Heart left ventricle (tissue), 13 donors: ENCODE data around the gene COL23A1.
"Not testable (repeated sequence)": the region's sequence is repeated elsewhere in the genome, so short reads cannot be mapped to it uniquely, and the experiment has no call there.

Experiments
- CTCF ChIP-seq, 12 donors: fragments of 200-600 bp; sonication (generic) in 4 of 12; IDR thresholded peaks; one replicate each; pipeline versions ENCODE4 v1.5.0 to v1.8.0; 2018 to 2022; ENCODE audit warnings: antibody characterized with exemption in 12 of 12, mild to moderate bottlenecking in 5 of 12
- POLR2A ChIP-seq, 2 donors: fragments of 450-650 bp; IDR thresholded peaks; one replicate each; pipeline ENCODE4 v1.6.1; 2017; ENCODE audit warnings: antibody characterized with exemption in 2 of 2, mild to moderate bottlenecking in 2 of 2, moderate library complexity in 2 of 2
- donor health status: ischemic (EF 13 %, LVEDD 7.1; RV severe dilation, severe dysfunction).
- donor health status: DM: no; HTN: yes; CAD: no.
- donor health status: DM: no; HTN: no; CAD: no.
- donor health status: ischemic (EF 25% LVEDD 6.9; RV normal size, moderate dysfunction).
- donor health status: ischemic (EF 25% LVEDD 5.7; RV mildly dilated, moderate dysfunction).
- donor health status: ischemic (EF 35%, LVEDD 5.7; RV mildly dilated, moderate dysfunction).
- donor health status: nonischemic (EF 11% LVEDD 7.7; RV severe dilation, severe dysfunction).
- donor health status: DM: yes; HTN: yes; CAD: no.
- donor health status: PGD.
- donor health status: ischemic (EF 29% LVEDD 5.4; RV normal size, mild dysfunction).
- donor health status: nonischemic (EF 23%, LVEDD 6.1; RV moderate dilation, normal function).

GRCh38 chr5:178317727-178318126, 272.5 kb downstream of the COL23A1 start:
- TF ChIP-seq CTCF, POLR2A (IDR thresholded peaks at IDR 0.05): not testable (repeated sequence)
